ENCODE data around the gene DXO.
"Not testable (repeated sequence)": the region's sequence is repeated elsewhere in the genome, so short reads cannot be mapped to it uniquely, and the experiment has no call there.

DNA sequence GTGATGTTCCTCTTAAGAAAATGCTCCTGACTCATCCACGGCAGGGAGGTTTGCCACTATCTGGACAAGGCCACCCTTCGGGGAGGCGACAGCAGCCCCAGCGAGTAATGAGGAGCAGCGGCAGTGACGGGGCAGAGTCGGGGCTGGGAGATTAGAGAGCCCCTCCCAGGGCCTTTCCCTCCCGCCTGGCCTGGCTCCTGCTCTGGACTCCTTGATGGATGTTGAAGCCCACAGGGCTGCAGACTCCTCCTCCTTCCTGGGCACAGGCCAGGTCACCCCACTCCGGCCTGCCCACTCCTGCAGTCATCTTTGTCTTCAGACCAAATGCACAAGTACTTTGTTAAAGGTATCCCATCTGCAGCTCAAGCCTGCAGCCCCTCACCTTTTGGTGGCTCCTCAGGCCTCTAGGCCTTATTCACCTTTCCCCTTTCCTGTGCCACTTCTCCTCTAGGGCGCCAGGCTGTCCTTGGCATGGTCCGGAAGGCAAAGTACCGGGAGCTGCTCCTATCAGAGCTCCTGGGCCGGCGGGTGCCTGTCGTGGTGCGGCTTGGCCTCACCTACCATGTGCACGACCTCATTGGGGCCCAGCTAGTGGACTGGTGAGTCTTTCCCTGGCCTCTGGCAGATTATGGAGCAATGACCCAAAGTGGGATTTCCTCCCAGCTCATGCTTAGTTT, 41.1 kb upstream of the DXO start:
- TF ChIP-seq RXRA (CRISPR knock-in tag; IDR thresholded peaks at IDR 0.05); ATF7-NPFF (CRISPR knock-in tag; IDR thresholded peaks at IDR 0.05; ENCODE audit: low read depth); SMC3 (IDR thresholded peaks at IDR 0.05; ENCODE audit: low read length); KAT7 (CRISPR knock-in tag; IDR thresholded peaks at IDR 0.05; ENCODE audit: borderline replicate concordance); ZNF792 (CRISPR knock-in tag; IDR thresholded peaks at IDR 0.05); MXI1 (IDR thresholded peaks at IDR 0.05; ENCODE audit: borderline replicate concordance, low read depth, low read length); ZBTB21 (CRISPR knock-in tag; IDR thresholded peaks at IDR 0.05); HOXA7 (CRISPR knock-in tag; IDR thresholded peaks at IDR 0.05); JUND (CRISPR knock-in tag; IDR thresholded peaks at IDR 0.05): not testable (repeated sequence)
- TF ChIP-seq, protein P1, sequence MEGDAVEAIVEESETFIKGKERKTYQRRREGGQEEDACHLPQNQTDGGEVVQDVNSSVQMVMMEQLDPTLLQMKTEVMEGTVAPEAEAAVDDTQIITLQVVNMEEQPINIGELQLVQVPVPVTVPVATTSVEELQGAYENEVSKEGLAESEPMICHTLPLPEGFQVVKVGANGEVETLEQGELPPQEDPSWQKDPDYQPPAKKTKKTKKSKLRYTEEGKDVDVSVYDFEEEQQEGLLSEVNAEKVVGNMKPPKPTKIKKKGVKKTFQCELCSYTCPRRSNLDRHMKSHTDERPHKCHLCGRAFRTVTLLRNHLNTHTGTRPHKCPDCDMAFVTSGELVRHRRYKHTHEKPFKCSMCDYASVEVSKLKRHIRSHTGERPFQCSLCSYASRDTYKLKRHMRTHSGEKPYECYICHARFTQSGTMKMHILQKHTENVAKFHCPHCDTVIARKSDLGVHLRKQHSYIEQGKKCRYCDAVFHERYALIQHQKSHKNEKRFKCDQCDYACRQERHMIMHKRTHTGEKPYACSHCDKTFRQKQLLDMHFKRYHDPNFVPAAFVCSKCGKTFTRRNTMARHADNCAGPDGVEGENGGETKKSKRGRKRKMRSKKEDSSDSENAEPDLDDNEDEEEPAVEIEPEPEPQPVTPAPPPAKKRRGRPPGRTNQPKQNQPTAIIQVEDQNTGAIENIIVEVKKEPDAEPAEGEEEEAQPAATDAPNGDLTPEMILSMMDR (CRISPR knock-in tag; IDR thresholded peaks at IDR 0.05) = not testable (repeated sequence)
- TF ChIP-seq, protein P2, sequence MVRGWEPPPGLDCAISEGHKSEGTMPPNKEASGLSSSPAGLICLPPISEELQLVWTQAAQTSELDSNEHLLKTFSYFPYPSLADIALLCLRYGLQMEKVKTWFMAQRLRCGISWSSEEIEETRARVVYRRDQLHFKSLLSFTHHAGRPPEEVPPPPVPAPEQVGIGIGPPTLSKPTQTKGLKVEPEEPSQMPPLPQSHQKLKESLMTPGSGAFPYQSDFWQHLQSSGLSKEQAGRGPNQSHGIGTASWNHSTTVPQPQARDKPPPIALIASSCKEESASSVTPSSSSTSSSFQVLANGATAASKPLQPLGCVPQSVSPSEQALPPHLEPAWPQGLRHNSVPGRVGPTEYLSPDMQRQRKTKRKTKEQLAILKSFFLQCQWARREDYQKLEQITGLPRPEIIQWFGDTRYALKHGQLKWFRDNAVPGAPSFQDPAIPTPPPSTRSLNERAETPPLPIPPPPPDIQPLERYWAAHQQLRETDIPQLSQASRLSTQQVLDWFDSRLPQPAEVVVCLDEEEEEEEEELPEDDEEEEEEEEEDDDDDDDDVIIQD (CRISPR knock-in tag; IDR thresholded peaks at IDR 0.05; ENCODE audit: low read depth) = not testable (repeated sequence)
- TF ChIP-seq, protein P3, sequence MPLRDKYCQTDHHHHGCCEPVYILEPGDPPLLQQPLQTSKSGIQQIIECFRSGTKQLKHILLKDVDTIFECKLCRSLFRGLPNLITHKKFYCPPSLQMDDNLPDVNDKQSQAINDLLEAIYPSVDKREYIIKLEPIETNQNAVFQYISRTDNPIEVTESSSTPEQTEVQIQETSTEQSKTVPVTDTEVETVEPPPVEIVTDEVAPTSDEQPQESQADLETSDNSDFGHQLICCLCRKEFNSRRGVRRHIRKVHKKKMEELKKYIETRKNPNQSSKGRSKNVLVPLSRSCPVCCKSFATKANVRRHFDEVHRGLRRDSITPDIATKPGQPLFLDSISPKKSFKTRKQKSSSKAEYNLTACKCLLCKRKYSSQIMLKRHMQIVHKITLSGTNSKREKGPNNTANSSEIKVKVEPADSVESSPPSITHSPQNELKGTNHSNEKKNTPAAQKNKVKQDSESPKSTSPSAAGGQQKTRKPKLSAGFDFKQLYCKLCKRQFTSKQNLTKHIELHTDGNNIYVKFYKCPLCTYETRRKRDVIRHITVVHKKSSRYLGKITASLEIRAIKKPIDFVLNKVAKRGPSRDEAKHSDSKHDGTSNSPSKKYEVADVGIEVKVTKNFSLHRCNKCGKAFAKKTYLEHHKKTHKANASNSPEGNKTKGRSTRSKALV (CRISPR knock-in tag; IDR thresholded peaks at IDR 0.05) = not testable (repeated sequence)
- TF ChIP-seq, protein P4, sequence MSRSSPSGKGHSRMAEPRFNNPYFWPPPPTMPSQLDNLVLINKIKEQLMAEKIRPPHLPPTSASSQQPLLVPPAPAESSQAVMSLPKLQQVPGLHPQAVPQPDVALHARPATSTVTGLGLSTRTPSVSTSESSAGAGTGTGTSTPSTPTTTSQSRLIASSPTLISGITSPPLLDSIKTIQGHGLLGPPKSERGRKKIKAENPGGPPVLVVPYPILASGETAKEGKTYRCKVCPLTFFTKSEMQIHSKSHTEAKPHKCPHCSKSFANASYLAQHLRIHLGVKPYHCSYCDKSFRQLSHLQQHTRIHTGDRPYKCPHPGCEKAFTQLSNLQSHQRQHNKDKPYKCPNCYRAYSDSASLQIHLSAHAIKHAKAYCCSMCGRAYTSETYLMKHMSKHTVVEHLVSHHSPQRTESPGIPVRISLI (CRISPR knock-in tag; IDR thresholded peaks at IDR 0.05; ENCODE audit: borderline replicate concordance) = not testable (repeated sequence)

Data from HepG2 (cell line).